CD4-positive, alpha-beta T cell treated with Interleukin-12 subunit alpha and Interleukin-12 subunit beta, for 1 hour (primary cell): ENCODE results near the gene PPP2R1B.

Experiments
- DNase-seq: peaks from one replicate; pipeline ENCODE4 v3.0.0-alpha.2; 2020

Gene PPP2R1B

GRCh38 chr11:111745719-111746504 lies 20.3 kb downstream of the PPP2R1B start:
- no peak for DNase-seq

DNA sequence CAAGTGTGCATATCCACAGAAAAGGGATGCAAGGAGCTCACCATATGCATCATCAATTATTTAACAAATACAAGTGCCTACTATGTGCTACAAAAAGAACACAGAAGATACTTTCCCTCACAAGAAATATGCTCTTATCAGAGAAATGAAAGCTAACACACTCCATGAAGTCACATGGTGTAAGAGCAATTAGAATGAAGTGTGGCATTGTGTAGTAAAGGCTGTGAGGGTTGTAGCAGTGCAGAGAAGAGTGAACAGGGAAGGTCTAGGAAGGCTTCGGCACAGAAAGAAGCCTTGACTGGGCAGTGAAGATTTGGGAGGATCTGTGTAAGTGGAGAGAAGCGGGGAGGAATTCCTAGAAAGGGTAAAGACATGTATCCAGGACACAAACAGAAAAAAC lies 22.5 kb downstream of the PPP2R1B start:
- DNase-seq, result no peak

GRCh38 chr11:111741751-111742150 lies 24.4 kb downstream of the PPP2R1B start:
- DNase-seq, result no peak

GRCh38 chr11:111739299-111739698 lies 26.9 kb downstream of the PPP2R1B start:
- no peak for DNase-seq

- no peak for DNase-seq
Observed at GRCh38 chr11:111737444-111738210, 28.6 kb downstream of the PPP2R1B start.

- no peak for DNase-seq
Observed at GRCh38 chr11:111736621-111737443, 29.4 kb downstream of the PPP2R1B start.

GRCh38 chr11:111736181-111736590 lies 30.0 kb downstream of the PPP2R1B start:
- DNase-seq, result no peak

DNA sequence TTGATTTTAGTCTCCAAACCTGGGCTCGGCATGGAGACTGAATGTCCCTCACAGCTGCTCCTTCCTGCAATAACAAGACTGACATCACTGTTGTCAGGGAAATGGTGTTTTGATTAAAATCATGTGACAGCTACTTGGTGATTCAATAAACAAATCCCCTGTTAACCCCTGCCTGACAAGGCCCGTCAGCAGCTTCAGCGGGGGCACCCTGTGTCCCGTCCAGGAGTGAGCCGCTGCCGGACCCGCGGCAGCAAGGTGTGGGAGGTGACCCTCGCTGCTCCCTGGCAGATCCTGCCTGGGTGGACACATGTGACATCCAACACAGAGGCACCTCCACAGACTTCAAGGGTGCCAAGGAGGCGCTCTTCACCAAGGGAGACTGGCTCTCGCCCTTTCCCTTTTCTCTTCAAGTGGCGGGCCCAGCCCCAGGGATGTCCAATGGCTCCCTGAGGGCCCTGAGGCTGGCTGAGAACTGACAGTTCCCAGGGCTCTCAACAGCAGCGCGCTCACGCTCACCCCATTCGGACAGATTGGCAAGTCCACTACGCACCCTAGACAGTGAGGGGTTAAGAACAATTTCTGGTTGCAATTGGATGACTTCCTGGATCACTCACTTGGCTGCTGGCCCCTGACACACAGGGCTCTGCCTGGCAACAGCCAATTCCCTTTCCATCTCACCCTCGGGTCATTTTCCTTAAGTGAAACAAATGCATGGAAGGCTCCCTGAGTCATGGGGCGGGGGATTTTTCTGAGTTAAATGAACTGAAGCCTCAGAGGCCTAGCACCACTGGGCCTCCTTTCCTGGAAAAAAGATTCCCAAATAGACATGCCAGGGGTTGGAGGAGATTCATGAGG lies 30.7 kb downstream of the PPP2R1B start:
- DNase-seq, result no peak

GRCh38 chr11:111734954-111735261 lies 31.3 kb downstream of the PPP2R1B start:
- DNase-seq, result no peak

GRCh38 chr11:111734101-111734953 lies 31.9 kb downstream of the PPP2R1B start:
- DNase-seq, result no peak

GRCh38 chr11:111733611-111734088 lies 32.5 kb downstream of the PPP2R1B start:
- DNase-seq, result no peak

DNA sequence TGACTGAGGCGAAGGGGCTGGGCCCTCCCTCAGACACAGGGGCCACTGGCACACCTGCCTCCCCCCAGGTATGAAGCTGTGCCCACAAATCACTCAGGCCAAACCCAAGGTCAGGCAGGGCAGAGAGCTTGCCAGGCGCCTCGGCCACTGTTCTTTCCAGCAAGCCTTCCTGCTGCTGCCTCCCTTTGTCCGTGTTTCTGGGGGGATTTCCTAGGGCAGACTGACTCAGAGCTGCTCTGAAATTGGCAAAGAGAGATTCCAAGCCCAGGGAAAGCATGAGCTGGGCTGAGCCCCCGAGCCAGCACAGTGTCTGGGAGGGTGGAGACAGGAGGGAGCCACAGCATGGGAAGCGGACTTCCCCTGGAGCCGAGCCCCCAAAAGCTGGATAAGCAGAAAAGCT lies 33.2 kb downstream of the PPP2R1B start:
- DNase-seq, result no peak

GRCh38 chr11:111731821-111732220 lies 34.4 kb downstream of the PPP2R1B start:
- DNase-seq, result no peak

- DNase-seq, result no peak
Observed at GRCh38 chr11:111730871-111731591, 35.2 kb downstream of the PPP2R1B start.

DNA sequence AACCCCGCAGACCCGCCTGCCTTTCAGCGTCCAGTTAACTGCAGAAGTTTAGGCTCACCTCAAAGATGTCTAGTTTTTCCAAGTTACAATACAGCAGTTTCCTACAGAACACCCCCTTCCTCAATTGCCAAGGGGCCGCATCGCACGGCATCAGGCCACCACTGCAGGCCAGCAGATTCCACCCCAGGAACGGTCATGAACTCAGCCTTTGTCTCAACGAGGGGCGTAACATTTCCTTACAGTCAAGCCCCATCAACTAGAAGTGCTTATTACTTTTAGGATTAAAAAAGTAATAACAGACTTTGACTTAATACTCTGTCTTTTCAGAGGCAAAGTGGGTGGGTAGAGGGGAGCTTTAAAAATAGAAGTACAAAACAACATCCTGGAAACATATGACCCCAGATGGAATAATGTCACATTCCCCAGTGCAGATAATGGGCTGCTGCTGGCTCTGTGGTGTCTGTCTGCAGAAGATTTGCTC lies 36.3 kb downstream of the PPP2R1B start:
- no peak for DNase-seq

GRCh38 chr11:111729071-111729830 lies 36.9 kb downstream of the PPP2R1B start:
- no peak for DNase-seq

DNA sequence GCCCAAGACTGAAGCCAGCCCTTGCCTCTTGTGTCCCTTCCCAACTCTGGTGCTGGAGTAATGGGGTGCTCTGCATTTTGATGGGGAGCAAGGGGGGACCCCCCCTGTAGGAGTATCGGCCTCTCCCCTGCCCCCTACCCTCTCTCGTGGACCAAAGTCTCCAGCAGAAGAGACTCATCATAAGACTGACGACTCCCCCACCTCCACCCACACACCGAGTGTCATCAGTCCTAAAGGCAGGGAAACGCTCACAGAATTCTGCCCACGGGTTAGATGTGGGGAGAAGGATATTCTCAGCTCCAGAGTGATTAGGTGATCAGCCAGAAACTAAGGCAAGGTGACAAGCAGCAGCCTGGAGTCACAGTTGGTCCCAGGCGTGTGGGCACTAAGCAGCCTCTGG lies 38.8 kb downstream of the PPP2R1B start:
- no peak for DNase-seq

DNA sequence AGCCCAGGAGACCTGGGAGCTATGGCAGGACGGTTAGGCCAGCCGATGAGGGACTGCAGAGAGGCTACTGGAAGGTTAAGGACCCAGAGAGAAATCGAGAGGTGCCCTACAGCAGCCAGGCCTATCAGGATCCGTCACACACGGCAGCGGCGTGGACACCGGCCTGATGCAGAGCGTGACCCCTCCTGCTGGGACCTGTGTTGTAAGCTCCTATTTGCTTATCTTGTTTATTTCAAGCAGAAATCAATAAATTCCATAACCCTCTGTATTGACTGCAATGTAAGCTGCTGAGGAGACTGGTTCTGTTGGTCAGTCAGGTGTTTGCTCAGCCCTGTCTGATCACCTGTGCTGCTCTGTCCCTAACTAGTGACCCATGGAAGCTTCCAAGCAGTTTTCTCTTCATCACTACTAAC lies 39.9 kb downstream of the PPP2R1B start:
- no peak for DNase-seq

DNA sequence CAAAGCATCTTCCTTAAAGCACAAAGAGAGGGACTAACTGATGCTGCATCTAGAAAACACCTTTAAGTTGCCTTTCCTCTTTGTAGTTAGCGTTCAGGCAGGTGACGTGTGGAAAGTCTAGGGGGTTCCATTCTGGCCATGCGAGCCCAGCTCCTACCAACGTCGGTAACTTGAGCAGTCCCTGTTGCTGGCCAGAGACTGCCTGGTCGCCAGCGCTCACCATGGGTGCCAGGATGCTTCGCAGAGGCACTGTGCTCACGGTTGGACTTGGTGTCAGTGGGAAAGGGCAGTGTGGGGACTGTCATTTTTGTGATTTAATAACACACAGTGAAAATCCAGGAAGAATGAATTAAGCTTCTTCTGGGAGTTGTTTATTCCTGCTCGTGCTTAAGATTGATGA lies 40.6 kb downstream of the PPP2R1B start:
- DNase-seq, result no peak

DNA sequence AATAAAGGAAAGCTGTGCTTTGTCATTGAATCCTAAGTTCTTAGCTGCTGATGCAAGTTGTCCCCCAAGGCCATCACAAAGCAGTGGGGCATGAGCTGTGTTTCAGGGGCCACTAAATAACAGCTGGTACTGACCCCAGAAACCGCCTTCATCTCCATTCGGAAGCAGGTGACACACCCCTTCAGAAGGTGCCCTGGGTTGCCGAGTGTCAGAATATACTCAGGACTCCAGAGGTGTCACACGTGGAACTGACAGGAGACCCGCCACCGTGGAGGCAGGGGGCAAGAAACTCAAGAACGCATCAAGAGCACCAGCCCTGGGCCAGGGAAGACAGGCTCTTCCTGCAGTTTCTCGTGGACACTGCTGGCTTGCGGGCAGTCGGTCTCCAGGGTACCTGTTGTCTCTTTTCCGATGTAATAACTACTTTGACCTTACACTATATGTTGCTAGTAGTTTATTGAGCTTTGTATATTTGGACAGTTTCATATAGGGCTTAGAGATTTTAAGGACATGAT lies 41.5 kb downstream of the PPP2R1B start:
- no peak for DNase-seq
